ENCODE data around the gene KAT6B. TPM values are rescaled to one million over a fixed set of nuclear protein-coding genes. Genes with fewer than 3 reads are reported as not detected.

KAT6B gene
- total and polyA plus RNA-seq, 10 of the 15 experiments (the other 5 are each of a cell fraction or from before 2014, with no cell fraction given), result 2.7 to 22.6 (median 15.7) TPM

DNA sequence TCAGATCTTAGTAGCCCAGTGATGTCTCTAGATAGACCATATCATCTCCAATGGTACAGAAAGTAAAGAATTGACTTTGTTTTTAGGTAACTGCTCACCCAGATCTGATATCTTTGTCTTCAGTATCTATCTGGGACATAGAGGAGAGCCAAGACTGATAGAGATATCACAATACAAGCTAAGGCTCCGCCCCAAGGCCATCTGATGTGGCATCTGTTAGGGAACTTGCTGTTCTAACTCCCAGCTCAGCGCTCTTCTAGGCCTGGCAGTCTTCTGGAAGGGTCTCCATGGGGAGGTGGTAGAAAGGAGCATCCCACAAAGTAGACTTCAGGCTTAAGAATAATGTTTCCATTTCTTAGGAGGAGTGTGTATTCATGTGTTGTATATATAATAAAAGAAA is 196.7 kb downstream of the KAT6B start:
- SMC1A ChIA-PET (ENCODE audit: uncharacterized antibody, unreplicated experiment), result interaction anchor here (1.2 to 4.2 kb wide), 2 partner anchors 638 to 779 kb away, joined by 4 to 21 read pairs; no protein-coding TSS in a partner anchor
- Histone ChIP-seq H3K79me2 (ENCODE audit: control insufficient read depth, insufficient read depth, low read length) (no peaks in the 10 kb centered on the region), H3K9me3 (replicated peaks; ENCODE audit: control insufficient read depth, insufficient read depth, low read length) (no peaks in the 10 kb centered on the region), H3K27ac (ENCODE audit: control insufficient read depth, insufficient read depth) (no peak overlapping the region), H3K9ac (ENCODE audit: control insufficient read depth, insufficient read depth, low read length) (no peak overlapping the region), H3K4me3 (no peak overlapping the region), H3K4me1 (ENCODE audit: control insufficient read depth, insufficient read depth, low read length) (peaks cover 10% of the 10 kb centered on the region), H4K20me1 (ENCODE audit: control insufficient read depth, insufficient read depth) (no peaks in the 10 kb centered on the region), H3K4me2 (ENCODE audit: control insufficient read depth, insufficient read depth) (no peak overlapping the region), H3K36me3 (ENCODE audit: control insufficient read depth in 2 of 2, insufficient read depth in 2 of 2, low read length in 1 of 2) (peaks cover 11 to 23% of the 10 kb centered on the region in 2 experiments), H3K27me3 (replicated peaks in 1 of 2; ENCODE audit: control insufficient read depth in 2 of 2, insufficient read depth in 2 of 2, low read length in 1 of 2) (no peaks in the 10 kb centered on the region), H2AFZ (ENCODE audit: control insufficient read depth, low read depth, low read length) (no peak overlapping the region)
- intact Hi-C loops (cut with micrococcal nuclease; ENCODE audit: unreplicated experiment) (loop anchor here (10.0 kb wide), 1 partner anchor 598 kb away; no protein-coding TSS in a partner anchor), in situ Hi-C loops (cut with MboI) (loop anchor here (5.0 kb wide), 2 partner anchors 286 to 756 kb away; no protein-coding TSS in a partner anchor)
- CTCF ChIA-PET, result interaction anchor here (0.9 to 4.4 kb wide), 4 partner anchors 604 to 789 kb away, joined by 3 to 47 read pairs (median 4); no protein-coding TSS in a partner anchor
- no peak for ATAC-seq
- RAD21 ChIA-PET (ENCODE audit: unreplicated experiment), result no interaction called here
- BruUV-seq (replicated peaks), result no TSS peak
- POLR2A ChIA-PET, result no interaction called here
- TF ChIP-seq BHLHE40 (IDR thresholded peaks at IDR 0.05; ENCODE audit: borderline replicate concordance in 1 of 2, low read depth in 2 of 2, low read length in 1 of 2), result no peak
- TF ChIP-seq, protein P1, sequence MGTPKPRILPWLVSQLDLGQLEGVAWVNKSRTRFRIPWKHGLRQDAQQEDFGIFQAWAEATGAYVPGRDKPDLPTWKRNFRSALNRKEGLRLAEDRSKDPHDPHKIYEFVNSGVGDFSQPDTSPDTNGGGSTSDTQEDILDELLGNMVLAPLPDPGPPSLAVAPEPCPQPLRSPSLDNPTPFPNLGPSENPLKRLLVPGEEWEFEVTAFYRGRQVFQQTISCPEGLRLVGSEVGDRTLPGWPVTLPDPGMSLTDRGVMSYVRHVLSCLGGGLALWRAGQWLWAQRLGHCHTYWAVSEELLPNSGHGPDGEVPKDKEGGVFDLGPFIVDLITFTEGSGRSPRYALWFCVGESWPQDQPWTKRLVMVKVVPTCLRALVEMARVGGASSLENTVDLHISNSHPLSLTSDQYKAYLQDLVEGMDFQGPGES (IDR thresholded peaks at IDR 0.05), result no peak
- no peak for TF ChIP-seq EP300 (IDR thresholded peaks at IDR 0.05; ENCODE audit: borderline replicate concordance in 1 of 2, control insufficient read depth in 1 of 2, low read depth in 2 of 2, low read length in 2 of 2)
- no peak for TF ChIP-seq NBN (IDR thresholded peaks at IDR 0.05)
- no peak for TF ChIP-seq CBX3 (IDR thresholded peaks at IDR 0.05; ENCODE audit: borderline replicate concordance, low read depth)
- TF ChIP-seq, protein P2, sequence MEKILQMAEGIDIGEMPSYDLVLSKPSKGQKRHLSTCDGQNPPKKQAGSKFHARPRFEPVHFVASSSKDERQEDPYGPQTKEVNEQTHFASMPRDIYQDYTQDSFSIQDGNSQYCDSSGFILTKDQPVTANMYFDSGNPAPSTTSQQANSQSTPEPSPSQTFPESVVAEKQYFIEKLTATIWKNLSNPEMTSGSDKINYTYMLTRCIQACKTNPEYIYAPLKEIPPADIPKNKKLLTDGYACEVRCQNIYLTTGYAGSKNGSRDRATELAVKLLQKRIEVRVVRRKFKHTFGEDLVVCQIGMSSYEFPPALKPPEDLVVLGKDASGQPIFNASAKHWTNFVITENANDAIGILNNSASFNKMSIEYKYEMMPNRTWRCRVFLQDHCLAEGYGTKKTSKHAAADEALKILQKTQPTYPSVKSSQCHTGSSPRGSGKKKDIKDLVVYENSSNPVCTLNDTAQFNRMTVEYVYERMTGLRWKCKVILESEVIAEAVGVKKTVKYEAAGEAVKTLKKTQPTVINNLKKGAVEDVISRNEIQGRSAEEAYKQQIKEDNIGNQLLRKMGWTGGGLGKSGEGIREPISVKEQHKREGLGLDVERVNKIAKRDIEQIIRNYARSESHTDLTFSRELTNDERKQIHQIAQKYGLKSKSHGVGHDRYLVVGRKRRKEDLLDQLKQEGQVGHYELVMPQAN (conservative IDR thresholded peaks at IDR 0.05), result no peak
- no peak for TF ChIP-seq JUND (IDR thresholded peaks at IDR 0.05; ENCODE audit: low read depth, low read length)
- TF ChIP-seq RB1 (IDR thresholded peaks at IDR 0.05; ENCODE audit: borderline replicate concordance), result no peak
- TF ChIP-seq, protein P3, sequence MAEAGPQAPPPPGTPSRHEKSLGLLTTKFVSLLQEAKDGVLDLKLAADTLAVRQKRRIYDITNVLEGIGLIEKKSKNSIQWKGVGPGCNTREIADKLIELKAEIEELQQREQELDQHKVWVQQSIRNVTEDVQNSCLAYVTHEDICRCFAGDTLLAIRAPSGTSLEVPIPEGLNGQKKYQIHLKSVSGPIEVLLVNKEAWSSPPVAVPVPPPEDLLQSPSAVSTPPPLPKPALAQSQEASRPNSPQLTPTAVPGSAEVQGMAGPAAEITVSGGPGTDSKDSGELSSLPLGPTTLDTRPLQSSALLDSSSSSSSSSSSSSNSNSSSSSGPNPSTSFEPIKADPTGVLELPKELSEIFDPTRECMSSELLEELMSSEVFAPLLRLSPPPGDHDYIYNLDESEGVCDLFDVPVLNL (IDR thresholded peaks at IDR 0.05; ENCODE audit: low read depth, low read length), result no peak
- TF ChIP-seq LARP7 (IDR thresholded peaks at IDR 0.05), result no peak
- FAIRE-seq, result no peak
- DNase-seq (ENCODE audit: low read depth, low spot score), result no peak
- 93% methylated on average over 2 of the region's 2 CpGs for WGBS (ENCODE audit: insufficient coverage, insufficient replicate concordance, low lambda C conversion rate, missing lambda C conversion rate)
